Suprapubic skin (tissue), 4 donors: Measurements from ENCODE around the gene NR6A1. TPM values are rescaled to one million over a fixed set of nuclear protein-coding genes. Genes with fewer than 3 reads are reported as not detected.

ENCODE experiments used
- DNase-seq, 2 donors: peaks; one replicate each; pipeline ENCODE4 v3.0.0-alpha.2; 2019; ENCODE audit warnings: low spot score in 2 of 2
- H3K27ac ChIP-seq: fragments of 200-600 bp; sonication (generic); one replicate; pipeline ENCODE4 v1.5.1; 2019
- H3K27me3 ChIP-seq: fragments of 200-600 bp; sonication (generic); one replicate; pipeline ENCODE4 v1.5.1; 2019
- H3K36me3 ChIP-seq: fragments of 200-600 bp; sonication (generic); one replicate; pipeline ENCODE4 v1.5.1; 2019
- H3K4me1 ChIP-seq: fragments of 200-600 bp; sonication (generic); one replicate; pipeline ENCODE4 v1.5.1; 2019
- H3K4me3 ChIP-seq: fragments of 200-600 bp; sonication (generic); one replicate; pipeline ENCODE4 v1.5.1; 2019; ENCODE audit warnings: mild to moderate bottlenecking
- H3K9me3 ChIP-seq: fragments of 200-600 bp; sonication (generic); one replicate; pipeline ENCODE4 v1.5.1; 2019
- EP300 ChIP-seq: sonication (generic); formaldehyde crosslinking; IDR thresholded peaks from one replicate; pipeline ENCODE4 v1.6.1; 2017; ENCODE audit warnings: antibody characterized with exemption
- POLR2A ChIP-seq, 2 donors: fragments of 450-650 bp; IDR thresholded peaks; one replicate each; pipeline ENCODE4 v1.6.1; 2017; ENCODE audit warnings: antibody characterized with exemption in 2 of 2, mild to moderate bottlenecking in 2 of 2, moderate library complexity in 2 of 2
- POLR2AphosphoS5 ChIP-seq, 3 donors: sonication (generic); formaldehyde crosslinking; IDR thresholded peaks; one replicate each; pipeline ENCODE4 v1.6.1; 2017; ENCODE audit warnings: antibody characterized with exemption in 3 of 3
- WGBS: methylation state at CpG from one replicate; pipeline ENCODE4 v1.1.5; 2018; 5-methylcytosine and 5-hydroxymethylcytosine counted together
- total RNA-seq, 4 donors: library from RNA; depleted of rRNA; stranded (reverse); fragments of >200 nt; gene quantifications; one replicate each; pipeline ENCODE4 v1.1.0, GENCODE V29; 2016
- TF ChIP-seq, protein P1 (sequence below), 2 donors: fragments of 200-600 bp in 1 of 2; fragments of 450-650 bp in 1 of 2; sonication (generic) in 1 of 2; IDR thresholded peaks; one replicate each; pipeline ENCODE4 v1.5.1; 2016 to 2019; ENCODE audit warnings: antibody characterized with exemption in 2 of 2, mild to moderate bottlenecking in 1 of 2, moderate library complexity in 1 of 2

NR6A1 gene
- total RNA-seq, 4 donors from 2014 or later, result 6.5 to 10.1 (median 6.8) TPM

DNA sequence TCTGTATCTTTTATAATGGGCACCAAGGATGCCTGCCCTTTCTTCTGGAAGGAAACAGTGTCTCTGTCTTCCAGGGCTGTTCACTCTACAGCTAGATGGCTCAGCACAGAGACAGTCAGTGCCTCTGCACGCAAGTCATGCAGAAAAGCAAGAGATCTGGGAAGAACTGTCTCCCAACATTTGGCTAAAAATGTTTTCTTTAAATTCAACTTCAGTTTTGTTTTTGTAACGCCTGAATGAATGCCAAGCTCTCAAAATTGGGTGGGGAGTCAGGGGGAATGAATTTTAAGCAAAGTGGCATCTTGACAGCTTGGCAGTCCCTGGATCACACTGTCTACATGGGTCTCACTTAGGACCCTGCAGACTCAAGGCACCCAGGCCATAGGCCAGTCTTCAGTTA is 18.4 kb upstream of the NR6A1 start:
- peak in 1 of 2 donors; percentile 4 for DNase-seq
- peaks cover 14% of the 10 kb centered on the region for H3K36me3 ChIP-seq
- no peaks in the 10 kb centered on the region for H3K27me3 ChIP-seq
- H3K4me1 ChIP-seq, result peaks cover 15% of the 10 kb centered on the region
- H3K9me3 ChIP-seq, result no peaks in the 10 kb centered on the region
- no peak overlapping the region for H3K27ac ChIP-seq
- H3K4me3 ChIP-seq, result no peak overlapping the region
- WGBS, result 66% methylated on average over 2 of the region's 2 CpGs
- TF ChIP-seq POLR2A (IDR thresholded peaks at IDR 0.05) (no peak), EP300 (no peak), POLR2AphosphoS5 (IDR thresholded peaks at IDR 0.05) (no peak)
- TF ChIP-seq, protein P1, sequence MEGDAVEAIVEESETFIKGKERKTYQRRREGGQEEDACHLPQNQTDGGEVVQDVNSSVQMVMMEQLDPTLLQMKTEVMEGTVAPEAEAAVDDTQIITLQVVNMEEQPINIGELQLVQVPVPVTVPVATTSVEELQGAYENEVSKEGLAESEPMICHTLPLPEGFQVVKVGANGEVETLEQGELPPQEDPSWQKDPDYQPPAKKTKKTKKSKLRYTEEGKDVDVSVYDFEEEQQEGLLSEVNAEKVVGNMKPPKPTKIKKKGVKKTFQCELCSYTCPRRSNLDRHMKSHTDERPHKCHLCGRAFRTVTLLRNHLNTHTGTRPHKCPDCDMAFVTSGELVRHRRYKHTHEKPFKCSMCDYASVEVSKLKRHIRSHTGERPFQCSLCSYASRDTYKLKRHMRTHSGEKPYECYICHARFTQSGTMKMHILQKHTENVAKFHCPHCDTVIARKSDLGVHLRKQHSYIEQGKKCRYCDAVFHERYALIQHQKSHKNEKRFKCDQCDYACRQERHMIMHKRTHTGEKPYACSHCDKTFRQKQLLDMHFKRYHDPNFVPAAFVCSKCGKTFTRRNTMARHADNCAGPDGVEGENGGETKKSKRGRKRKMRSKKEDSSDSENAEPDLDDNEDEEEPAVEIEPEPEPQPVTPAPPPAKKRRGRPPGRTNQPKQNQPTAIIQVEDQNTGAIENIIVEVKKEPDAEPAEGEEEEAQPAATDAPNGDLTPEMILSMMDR (IDR thresholded peaks at IDR 0.05), result no peak

GRCh38 chr9:124788542-124789217 is 17.6 kb upstream of the NR6A1 start:
- WGBS, result 75% methylated on average over 3 of the region's 3 CpGs
- TF ChIP-seq EP300, result no peak
- TF ChIP-seq, protein P1 (IDR thresholded peaks at IDR 0.05), result no peak
- no peak for TF ChIP-seq POLR2AphosphoS5 (IDR thresholded peaks at IDR 0.05)
- TF ChIP-seq POLR2A (IDR thresholded peaks at IDR 0.05), result no peak
- Histone ChIP-seq H3K36me3 (peaks cover 14% of the 10 kb centered on the region), H3K27me3 (no peaks in the 10 kb centered on the region), H3K4me1 (peaks cover 22% of the 10 kb centered on the region), H3K27ac (no peak overlapping the region), H3K4me3 (no peak overlapping the region), H3K9me3 (no peaks in the 10 kb centered on the region)
- peak; percentile 22 to 69 for DNase-seq

DNA sequence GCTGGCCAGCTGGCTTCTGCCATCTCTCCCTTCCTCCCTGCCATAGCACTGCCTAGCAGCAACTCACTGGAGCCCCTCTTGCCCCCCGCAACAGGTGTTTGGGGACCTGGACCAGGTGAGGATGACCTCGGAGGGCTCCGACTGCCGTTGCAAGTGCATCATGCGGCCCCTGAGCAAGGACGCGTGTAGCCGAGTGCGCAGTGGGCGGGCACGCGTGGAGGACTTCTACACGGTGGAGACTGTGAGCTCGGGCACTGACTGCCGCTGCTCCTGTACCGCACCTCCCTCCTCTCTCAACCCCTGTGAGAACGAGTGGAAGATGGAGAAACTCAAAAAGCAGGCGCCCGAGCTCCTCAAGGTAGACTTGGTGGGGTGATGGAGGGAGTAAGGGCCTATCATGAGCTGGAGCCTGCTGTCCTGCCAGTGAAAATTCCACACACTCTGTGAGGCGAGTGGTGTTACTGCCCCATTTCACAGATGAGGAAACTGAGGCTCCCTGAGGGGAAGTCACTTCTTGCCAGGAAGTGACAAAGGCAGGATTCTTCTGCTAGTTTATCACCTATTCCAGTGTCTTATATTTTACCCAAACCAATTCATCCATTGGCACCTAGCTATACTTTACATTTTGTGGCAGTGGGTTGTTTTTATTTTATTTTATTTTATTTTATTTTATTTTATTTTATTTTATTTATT is 15.9 kb upstream of the NR6A1 start:
- peak; percentile 52 to 77 for DNase-seq
- H3K27ac ChIP-seq, result no peak overlapping the region
- H3K36me3 ChIP-seq, result peaks cover 14% of the 10 kb centered on the region
- H3K4me3 ChIP-seq, result no peak overlapping the region
- 96% methylated on average over 20 of the region's 20 CpGs for WGBS
- H3K4me1 ChIP-seq, result peaks cover 8% of the 10 kb centered on the region
- TF ChIP-seq POLR2A (IDR thresholded peaks at IDR 0.05), result no peak
- no peak for TF ChIP-seq EP300
- no peaks in the 10 kb centered on the region for H3K9me3 ChIP-seq
- H3K27me3 ChIP-seq, result no peaks in the 10 kb centered on the region

GRCh38 chr9:124784509-124784908 is 13.4 kb upstream of the NR6A1 start:
- 8% methylated on average over 2 of the region's 2 CpGs for WGBS

GRCh38 chr9:124783830-124784229 is 12.7 kb upstream of the NR6A1 start:
- no peaks in the 10 kb centered on the region for H3K27me3 ChIP-seq
- TF ChIP-seq, protein P1 (IDR thresholded peaks at IDR 0.05), result no peak
- TF ChIP-seq POLR2AphosphoS5 (IDR thresholded peaks at IDR 0.05) (no peak), EP300 (no peak), POLR2A (IDR thresholded peaks at IDR 0.05) (no peak)
- WGBS, result 87% methylated on average over 2 of the region's 2 CpGs
- H3K4me1 ChIP-seq, result peaks cover 27% of the 10 kb centered on the region
- no peak for DNase-seq
- H3K27ac ChIP-seq, result no peak overlapping the region
- H3K4me3 ChIP-seq, result no peak overlapping the region
- H3K9me3 ChIP-seq, result no peaks in the 10 kb centered on the region
- H3K36me3 ChIP-seq, result peaks cover 13% of the 10 kb centered on the region

More at GRCh38 chr9:124784509-124784908, 13.4 kb upstream of the NR6A1 start:
- H3K36me3 ChIP-seq, result peaks cover 14% of the 10 kb centered on the region
- H3K4me3 ChIP-seq, result no peak overlapping the region
- TF ChIP-seq POLR2A (IDR thresholded peaks at IDR 0.05), result no peak
- no peak for TF ChIP-seq POLR2AphosphoS5 (IDR thresholded peaks at IDR 0.05)
- TF ChIP-seq, protein P1 (IDR thresholded peaks at IDR 0.05), result no peak
- no peak for TF ChIP-seq EP300
- H3K27me3 ChIP-seq, result no peaks in the 10 kb centered on the region
- no peaks in the 10 kb centered on the region for H3K9me3 ChIP-seq
- DNase-seq, result peak in 1 of 2 donors; percentile 25
- H3K27ac ChIP-seq, result no peak overlapping the region
- peaks cover 24% of the 10 kb centered on the region for H3K4me1 ChIP-seq
